ENCODE measurements around the gene LRBA.

GRCh38 chr4:150599547-150599946 lies 415.5 kb downstream of the LRBA start:
- TF ChIP-seq POLR2A (IDR thresholded peaks at IDR 0.05) = no peak
- TF ChIP-seq, protein P1, sequence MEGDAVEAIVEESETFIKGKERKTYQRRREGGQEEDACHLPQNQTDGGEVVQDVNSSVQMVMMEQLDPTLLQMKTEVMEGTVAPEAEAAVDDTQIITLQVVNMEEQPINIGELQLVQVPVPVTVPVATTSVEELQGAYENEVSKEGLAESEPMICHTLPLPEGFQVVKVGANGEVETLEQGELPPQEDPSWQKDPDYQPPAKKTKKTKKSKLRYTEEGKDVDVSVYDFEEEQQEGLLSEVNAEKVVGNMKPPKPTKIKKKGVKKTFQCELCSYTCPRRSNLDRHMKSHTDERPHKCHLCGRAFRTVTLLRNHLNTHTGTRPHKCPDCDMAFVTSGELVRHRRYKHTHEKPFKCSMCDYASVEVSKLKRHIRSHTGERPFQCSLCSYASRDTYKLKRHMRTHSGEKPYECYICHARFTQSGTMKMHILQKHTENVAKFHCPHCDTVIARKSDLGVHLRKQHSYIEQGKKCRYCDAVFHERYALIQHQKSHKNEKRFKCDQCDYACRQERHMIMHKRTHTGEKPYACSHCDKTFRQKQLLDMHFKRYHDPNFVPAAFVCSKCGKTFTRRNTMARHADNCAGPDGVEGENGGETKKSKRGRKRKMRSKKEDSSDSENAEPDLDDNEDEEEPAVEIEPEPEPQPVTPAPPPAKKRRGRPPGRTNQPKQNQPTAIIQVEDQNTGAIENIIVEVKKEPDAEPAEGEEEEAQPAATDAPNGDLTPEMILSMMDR (IDR thresholded peaks at IDR 0.05) = no peak

Measured in testis (tissue), 2 donors.